ENCODE measurements around the gene SIMC1.

SIMC1 gene

GRCh38 chr5:176389135-176390123 is 151.2 kb downstream of the SIMC1 start:
- peak in 1 of 2 experiments; percentile 53 for DNase-seq

GRCh38 chr5:176391479-176391878 is 153.3 kb downstream of the SIMC1 start:
- DNase-seq, result no peak

- DNase-seq, result no peak
Measured at GRCh38 chr5:176391999-176392398, 153.8 kb downstream of the SIMC1 start.

GRCh38 chr5:176392526-176392925 is 154.3 kb downstream of the SIMC1 start:
- no peak for DNase-seq

- no peak for DNase-seq
Measured at GRCh38 chr5:176394096-176394495, 155.9 kb downstream of the SIMC1 start.

- no peak for DNase-seq
Measured at GRCh38 chr5:176394881-176395675, 156.9 kb downstream of the SIMC1 start.

Data from NCI-H526 (cell line).